GM21529 (cell line): Measurements from ENCODE around the gene UGT1A9.

Source experiments
- ATAC-seq: cut with Tn5 transposase; IDR thresholded peaks from one replicate; pipeline ENCODE4 v1.9.1; 2021; ENCODE audit not compliant: unreplicated experiment

Gene UGT1A9

DNA sequence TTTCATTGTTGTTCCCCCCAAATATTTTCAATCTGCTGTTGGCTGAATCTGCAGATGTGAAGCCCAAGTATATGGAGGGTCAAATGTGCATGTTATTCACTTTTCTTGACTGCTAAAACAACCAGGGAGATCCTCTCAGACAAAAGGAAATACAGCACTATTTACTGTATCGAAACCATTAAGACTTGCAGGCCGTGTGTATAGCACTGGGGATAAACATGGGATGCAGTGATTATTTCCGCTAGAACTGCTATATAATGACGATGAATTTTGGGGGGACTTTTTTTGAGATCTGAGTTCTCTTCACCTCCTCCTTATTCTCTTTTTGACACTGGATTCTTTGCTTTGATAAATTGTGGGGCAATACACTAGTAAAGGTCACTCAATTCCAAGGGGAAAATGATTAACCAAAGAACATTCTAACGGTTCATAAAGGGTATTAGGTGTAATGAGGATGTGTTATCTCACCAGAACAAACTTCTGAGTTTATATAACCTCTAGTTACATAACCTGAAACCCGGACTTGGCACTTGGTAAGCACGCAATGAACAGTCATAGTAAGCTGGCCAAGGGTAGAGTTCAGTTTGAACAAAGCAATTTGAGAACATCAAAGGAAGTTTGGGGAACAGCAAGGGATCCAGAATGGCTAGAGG is 84.9 kb downstream of the UGT1A9 start:
- ATAC-seq: no peak

DNA sequence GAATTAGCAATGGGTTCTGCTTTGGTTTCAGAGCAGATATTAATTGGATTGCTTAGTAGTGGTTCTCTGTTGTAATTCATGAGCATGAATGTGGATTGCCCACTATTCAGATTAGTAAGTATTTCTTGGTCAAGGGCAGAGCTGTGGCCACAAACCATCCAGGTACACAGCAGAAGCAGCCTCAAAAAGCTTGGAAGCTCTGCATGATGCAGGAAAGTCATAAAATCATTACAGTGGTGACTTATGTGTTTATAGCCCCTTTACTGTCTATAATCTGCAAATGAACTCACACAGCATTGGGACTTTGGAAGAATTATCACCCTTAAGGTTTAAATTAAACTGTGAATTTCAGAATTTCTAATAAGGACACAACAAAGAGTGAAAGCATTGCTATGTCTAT is 86.4 kb downstream of the UGT1A9 start:
- no peak for ATAC-seq

DNA sequence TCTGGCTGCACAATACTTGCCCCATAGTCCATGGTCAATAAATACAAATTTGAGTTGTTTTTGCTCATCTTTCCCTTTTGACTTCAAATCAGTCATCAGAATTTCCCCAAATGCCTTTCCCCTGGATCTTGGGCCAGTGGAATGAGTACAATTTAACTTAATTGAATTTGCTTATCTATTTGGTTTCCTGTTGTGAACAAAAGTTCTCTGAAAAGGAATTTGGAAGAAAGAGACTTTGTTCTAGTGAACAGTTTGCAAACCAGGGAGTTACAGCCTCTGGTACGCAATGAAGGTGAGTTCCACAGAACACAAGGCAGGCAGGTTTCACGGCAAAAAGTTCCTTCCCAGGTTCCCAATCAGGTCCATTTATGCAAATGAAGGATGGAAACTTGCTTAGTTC is 87.2 kb downstream of the UGT1A9 start:
- ATAC-seq: no peak

DNA sequence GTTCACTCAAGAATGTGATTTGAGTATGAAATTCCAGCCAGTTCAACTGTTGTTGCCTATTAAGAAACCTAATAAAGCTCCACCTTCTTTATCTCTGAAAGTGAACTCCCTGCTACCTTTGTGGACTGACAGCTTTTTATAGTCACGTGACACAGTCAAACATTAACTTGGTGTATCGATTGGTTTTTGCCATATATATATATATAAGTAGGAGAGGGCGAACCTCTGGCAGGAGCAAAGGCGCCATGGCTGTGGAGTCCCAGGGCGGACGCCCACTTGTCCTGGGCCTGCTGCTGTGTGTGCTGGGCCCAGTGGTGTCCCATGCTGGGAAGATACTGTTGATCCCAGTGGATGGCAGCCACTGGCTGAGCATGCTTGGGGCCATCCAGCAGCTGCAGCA is 88.3 kb downstream of the UGT1A9 start, which contains the start of gene UGT1A1:
UGT1A1 (plus strand) TSS at position 228 of the 400 bp plus-strand sequence; CDS start at position 246, 18 bp downstream.
- no peak for ATAC-seq

DNA sequence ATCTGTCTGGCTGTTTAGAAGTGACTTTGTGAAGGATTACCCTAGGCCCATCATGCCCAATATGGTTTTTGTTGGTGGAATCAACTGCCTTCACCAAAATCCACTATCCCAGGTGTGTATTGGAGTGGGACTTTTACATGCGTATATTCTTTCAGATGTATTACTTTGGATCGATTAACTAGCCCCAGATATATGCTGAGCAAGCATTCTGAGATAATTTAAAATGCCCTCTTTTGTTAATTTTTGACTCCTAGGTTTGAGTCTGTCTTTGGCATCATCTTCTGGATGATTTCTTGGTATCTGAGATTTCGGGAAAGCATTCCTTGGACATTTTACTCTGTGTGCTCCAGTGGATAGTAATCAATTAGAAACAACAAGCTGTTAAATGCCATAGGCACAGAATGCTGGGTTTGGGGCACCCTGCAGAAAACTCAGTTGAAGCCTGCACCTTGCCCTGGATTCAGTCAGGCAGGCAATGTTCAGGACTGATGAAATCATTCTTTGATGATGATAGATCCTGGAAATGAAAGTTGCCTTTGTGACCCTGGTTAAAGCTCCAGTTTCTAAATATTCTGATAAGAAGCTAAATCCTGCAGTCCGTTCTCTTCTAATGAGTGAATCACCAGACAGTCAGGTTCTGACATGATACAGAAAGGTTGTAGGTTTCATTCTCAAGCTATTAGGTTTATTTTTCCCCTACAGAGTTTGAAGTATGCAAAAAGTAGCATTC is 89.5 kb downstream of the UGT1A9 start:
- ATAC-seq: no peak

DNA sequence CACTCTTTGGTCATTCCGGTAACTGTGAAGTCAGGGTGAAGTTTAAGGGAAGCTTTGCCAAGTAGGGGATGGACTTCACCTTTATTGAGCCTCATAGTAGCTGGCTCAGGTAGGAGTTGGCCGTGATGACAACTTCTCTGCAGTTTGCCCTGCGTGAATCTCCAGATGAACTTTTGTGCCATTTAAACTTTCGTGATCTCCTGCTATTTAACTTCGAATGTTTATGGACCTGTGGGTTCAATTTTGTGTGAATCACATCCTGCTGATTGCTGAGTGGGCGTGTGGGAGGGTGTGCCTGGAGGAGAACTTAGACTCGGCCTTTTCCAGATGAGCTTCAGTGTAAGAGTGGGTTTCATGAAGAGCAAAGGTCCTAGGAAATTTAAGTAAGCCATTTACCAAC is 92.6 kb downstream of the UGT1A9 start:
- ATAC-seq: no peak

DNA sequence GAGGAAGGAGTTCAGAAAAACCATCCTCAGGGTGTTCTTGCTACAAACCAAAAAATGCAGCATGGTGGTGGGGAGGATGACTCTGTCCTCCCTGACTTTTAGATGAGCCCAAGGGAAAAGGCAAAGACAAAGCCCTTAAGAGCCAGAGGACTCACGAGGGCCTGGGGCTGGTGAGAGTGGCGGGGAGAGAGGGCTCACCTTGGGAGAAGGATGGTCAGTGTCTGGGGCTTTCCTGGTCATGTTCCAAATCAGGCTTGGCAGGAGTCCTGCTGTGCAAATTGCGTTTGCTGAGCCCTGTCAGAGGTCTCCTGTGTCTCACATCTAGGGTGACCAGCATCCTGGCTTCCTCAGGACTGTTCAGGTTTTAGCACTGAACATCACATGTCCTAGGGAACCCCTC is 93.1 kb downstream of the UGT1A9 start:
- no peak for ATAC-seq

DNA sequence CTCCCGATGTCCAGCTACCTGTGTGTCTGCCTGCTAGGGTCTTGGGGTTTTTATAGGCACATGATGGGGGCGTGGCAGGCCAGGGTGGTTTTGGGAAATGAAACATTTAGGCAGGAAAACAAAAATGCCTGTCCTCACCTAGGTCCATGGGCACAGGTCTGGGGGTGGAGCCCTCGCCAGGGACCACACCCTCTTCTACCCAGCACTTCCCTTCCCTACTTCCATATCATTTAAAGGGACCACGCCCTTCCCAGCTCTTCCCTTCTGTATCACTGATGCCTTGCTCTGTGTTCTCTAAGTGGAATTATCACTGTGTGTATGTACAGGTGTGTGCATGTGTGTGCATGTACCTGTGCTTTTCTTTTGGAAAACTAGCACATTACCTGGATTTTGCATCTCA is 94.7 kb downstream of the UGT1A9 start:
- no peak for ATAC-seq

DNA sequence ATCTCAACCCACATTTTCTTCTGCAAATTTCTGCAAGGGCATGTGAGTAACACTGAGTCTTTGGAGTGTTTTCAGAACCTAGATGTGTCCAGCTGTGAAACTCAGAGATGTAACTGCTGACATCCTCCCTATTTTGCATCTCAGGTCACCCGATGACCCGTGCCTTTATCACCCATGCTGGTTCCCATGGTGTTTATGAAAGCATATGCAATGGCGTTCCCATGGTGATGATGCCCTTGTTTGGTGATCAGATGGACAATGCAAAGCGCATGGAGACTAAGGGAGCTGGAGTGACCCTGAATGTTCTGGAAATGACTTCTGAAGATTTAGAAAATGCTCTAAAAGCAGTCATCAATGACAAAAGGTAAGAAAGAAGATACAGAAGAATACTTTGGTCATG is 96.4 kb downstream of the UGT1A9 start:
- no peak for ATAC-seq

DNA sequence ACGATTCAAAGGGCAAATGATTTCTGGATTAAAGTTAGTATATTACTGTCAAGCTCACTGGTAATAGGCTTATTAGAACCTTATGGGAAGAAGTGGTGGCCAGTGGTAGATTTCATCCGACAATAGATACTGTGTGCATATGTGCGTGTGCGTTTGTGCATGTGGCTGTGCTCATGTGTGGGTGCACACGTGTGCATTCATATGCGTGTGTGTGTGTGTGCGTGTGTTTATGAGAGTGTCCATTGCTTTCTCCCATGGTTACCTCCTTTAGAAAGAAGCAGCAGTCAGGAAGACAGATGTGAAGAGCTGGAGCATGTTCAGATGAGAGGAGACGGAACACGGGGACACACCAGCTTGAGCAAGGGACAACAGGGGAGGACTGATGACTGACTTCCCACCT is 97.6 kb downstream of the UGT1A9 start:
- no peak for ATAC-seq

DNA sequence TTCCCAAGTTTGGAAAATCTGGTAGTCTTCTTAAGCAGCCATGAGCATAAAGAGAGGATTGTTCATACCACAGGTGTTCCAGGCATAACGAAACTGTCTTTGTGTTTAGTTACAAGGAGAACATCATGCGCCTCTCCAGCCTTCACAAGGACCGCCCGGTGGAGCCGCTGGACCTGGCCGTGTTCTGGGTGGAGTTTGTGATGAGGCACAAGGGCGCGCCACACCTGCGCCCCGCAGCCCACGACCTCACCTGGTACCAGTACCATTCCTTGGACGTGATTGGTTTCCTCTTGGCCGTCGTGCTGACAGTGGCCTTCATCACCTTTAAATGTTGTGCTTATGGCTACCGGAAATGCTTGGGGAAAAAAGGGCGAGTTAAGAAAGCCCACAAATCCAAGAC is 100.5 kb downstream of the UGT1A9 start:
- ATAC-seq: no peak

DNA sequence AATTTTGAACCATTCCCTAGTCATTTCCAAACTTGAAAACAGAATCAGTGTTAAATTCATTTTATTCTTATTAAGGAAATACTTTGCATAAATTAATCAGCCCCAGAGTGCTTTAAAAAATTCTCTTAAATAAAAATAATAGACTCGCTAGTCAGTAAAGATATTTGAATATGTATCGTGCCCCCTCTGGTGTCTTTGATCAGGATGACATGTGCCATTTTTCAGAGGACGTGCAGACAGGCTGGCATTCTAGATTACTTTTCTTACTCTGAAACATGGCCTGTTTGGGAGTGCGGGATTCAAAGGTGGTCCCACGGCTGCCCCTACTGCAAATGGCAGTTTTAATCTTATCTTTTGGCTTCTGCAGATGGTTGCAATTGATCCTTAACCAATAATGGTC is 100.9 kb downstream of the UGT1A9 start:
- no peak for ATAC-seq

DNA sequence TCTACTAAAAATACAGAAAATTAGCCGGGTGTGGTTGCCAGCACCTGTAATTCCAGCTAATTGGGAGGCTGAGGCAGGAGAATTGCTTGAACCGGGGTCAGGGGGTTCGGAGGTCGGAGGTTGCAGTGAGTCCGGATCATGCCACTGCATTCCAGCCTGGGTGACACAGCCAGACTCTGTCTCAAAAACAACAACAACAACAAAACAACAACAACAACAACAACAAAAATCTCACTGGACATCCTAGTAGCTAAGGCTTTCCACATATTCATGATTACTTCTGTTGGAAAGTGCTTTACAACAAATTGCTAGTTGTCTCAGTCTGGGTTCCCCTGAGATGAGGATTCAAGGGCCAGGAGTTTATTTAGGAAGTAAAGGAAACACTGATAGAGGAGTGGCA is 102.2 kb downstream of the UGT1A9 start:
- ATAC-seq: no peak

DNA sequence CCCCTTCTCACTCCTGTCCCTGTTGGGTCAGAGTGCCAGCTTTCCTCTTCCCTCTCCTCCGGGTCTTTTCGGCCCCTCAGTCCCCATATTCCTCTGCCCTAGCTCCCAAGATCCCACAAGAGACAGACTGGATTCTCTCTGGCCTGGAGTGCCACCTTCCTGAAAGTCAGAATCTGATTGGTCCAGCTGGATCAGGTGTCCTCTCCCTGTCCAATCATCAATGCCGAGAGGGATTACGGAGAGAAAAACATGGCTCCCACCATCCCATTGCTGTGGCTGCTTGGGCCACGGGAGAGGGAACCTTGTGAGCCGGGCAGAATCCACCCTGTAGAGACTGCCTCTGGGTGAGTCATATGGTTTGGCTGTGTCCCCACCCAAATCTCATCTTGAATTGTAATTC is 103.7 kb downstream of the UGT1A9 start:
- no peak for ATAC-seq

DNA sequence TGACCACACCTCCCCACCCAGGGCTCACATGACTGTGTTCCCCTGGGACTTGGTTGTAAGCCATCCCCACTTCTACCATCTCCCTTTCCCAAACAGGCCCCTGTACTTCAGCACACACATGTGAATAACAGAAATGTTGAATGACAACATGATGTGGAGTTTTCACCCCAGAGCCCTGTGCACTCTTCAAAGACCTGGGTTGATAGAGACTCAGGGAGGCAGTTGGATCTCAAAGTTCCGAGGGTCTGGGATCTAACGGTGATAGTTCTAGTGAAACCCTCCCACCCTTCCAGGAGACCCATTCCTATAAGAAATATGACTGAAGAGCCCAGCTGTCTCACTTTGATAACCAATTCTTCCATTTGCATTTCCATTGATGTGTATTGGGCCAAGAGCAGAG is 106.3 kb downstream of the UGT1A9 start, which contains the start of gene MROH2A:
MROH2A (plus strand) TSS at position 301 of the 400 bp plus-strand sequence. CDS start 1,029 bp downstream, outside the sequence.
- ATAC-seq: no peak

DNA sequence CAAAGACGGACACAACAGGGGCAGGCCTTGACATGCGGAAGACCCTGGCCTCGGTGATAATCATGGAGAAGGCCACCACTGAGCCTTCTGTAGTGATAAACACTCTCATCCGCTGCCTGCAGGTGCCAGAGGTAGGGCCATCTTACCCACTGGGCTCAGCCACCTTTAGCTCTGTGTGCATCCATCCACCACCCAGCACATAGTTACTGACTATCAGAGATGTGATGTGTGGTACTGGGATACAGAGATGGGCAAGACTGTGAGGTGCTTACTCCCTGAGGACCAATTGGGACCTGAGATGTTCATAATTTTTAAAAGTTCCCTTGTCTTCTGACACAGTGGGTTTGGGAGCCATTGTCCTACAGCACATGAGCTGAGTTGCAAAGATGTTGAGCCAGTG is 108.0 kb downstream of the UGT1A9 start:
- ATAC-seq: no peak

DNA sequence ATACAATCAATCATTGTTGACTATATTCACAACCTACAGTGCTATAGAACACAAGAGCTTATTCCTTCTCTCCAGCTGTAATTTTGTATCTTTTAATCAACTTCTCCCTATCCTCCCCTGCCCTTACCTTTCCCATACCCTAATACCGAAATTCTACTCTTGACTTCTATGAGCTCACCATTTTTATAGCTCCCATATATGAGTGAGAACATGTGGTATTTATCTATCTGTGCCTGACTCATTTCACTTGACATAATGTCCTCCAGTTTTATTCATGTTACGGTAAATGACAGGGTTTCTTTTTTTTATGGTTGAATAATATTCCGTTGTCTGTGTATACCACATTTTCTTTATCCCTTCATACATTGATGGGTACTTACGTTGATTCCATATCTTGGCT is 109.1 kb downstream of the UGT1A9 start:
- no peak for ATAC-seq

DNA sequence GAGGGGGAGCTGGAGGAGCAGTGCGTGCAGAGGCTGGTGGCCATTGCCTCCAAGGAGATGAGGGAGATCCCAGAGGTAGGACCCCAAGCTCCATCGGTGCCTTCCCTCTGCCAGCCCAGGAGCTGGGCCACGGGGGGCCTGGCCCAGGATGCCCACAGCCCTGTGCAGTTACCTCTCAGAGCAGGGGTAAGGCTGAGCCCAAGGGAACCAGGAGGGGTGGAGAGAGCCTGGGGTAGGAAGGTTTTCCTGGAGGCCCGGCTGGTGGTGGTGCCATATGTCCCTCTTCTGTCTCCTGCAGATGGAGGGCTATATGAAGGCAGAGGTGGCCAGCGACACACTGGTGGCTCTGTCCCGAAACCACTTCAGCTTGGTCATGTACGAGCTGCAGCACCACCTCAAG is 117.9 kb downstream of the UGT1A9 start:
- no peak for ATAC-seq

DNA sequence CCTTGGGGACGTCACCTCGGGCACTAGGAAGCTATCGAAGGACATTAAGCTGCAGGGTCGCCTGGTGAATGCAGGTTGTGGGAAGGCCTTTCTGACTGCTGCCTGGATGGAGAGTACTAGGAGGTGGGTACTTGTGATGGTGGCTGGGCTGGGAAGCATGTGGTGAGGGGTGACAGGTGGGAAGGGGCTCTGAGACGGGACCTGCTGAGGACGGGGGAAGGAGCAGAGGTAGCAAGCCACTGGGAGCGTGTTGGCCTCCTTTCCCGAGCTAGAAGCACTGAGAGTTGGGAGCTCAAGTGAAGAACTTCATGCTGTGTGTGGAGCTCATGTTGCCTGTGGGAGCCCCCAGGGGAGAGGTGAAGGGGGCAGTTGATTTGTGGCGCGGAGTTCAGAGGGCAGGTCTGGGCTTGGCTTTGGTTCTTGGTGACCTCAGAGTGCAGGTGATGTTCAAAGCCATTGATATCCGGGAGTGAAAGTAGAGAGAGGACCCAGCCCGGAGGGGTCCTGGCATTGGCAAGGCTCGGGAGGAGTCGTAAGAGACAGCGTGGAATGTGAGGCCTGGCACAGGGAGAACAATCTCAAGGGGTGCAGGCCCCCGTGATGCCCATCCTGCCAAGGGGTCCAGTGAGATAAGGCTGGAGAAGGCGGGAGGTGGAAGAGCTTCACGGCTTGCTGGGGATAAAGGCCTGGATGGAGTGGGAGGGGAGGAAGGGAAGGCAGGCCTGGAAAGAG is 119.6 kb downstream of the UGT1A9 start:
- no peak for ATAC-seq

DNA sequence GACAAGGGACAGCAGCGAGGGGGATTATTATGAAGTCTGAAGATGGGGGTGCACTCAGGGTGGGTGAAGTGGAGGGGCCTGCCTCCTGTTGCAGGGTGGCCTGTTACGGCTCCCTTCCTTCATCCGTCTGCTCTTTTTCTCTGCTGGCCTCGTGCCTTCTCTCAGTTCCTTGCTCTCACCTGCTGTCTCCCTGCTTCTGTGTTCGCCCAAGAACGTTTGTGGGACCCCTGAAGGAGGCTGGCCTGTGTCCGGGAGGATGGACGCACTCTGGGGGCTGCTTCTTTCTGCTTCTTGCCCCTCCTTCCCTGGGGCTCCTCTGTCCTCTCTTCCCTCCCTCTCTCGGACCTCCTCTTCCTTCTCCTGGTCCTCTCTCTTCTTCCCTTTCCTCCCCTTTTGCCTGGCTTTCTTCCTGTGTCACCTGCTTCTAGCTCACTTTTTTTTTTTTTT is 120.2 kb downstream of the UGT1A9 start:
- ATAC-seq: no peak

DNA sequence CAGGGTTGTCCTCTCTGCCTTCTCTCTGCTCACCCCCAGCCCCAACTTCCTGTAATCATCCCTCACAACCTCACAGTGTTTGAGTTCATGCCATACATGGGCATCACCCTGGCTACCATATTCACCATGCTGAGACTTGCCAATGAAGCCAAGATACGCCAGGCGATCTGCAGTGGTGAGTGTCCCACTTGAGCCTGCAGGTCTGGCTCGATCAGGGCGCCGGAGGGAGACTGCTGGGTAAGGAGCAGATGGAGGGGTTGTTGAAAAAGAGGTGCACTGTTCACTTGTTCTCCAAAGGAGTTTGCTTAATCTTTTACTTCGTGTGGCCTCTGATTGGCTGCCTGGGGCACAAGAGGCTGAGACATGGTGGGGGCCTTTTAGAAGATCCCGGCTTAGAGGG is 121.0 kb downstream of the UGT1A9 start:
- ATAC-seq: no peak
